Ishikawa (cell line): ENCODE results near the gene COQ5.

ENCODE experiments used
- CEBPB ChIP-seq: IDR thresholded peaks from 2 replicates; pipeline ENCODE4 v1.6.1; 2012
- CREB1 ChIP-seq: IDR thresholded peaks from 2 replicates; pipeline ENCODE4 v1.6.1; 2012; ENCODE audit warnings: low read depth
- EGR1 ChIP-seq: IDR thresholded peaks from 2 replicates; pipeline ENCODE4 v1.6.1; 2012
- EP300 ChIP-seq: IDR thresholded peaks from 2 replicates; pipeline ENCODE4 v1.6.1; 2012; ENCODE audit warnings: borderline replicate concordance
- FOXM1 ChIP-seq: IDR thresholded peaks from 2 replicates; pipeline ENCODE4 v1.6.1; 2012; ENCODE audit warnings: low read depth, borderline replicate concordance
- NFIC ChIP-seq: IDR thresholded peaks from 2 replicates; pipeline ENCODE4 v1.6.1; 2012
- RAD21 ChIP-seq: IDR thresholded peaks from 2 replicates; pipeline ENCODE4 v1.6.1; 2012; ENCODE audit warnings: low read depth
- REST ChIP-seq: IDR thresholded peaks from 2 replicates; pipeline ENCODE4 v1.6.1; 2012; ENCODE audit warnings: low read depth, mild to moderate bottlenecking
- TAF1 ChIP-seq: IDR thresholded peaks from 2 replicates; pipeline ENCODE4 v1.6.1; 2012; ENCODE audit warnings: low read depth, mild to moderate bottlenecking
- TCF12 ChIP-seq: IDR thresholded peaks from 2 replicates; pipeline ENCODE4 v1.6.1; 2012; ENCODE audit warnings: low read depth
- TEAD4 ChIP-seq: IDR thresholded peaks from 2 replicates; pipeline ENCODE4 v1.6.1; 2012
- USF1 ChIP-seq: IDR thresholded peaks from 2 replicates; pipeline ENCODE4 v1.6.1; 2012
- YY1 ChIP-seq: IDR thresholded peaks from 2 replicates; pipeline ENCODE4 v1.6.1; 2012; ENCODE audit warnings: low read depth
- ZBTB7A ChIP-seq: IDR thresholded peaks from 2 replicates; pipeline ENCODE4 v1.6.1; 2012; ENCODE audit warnings: low read depth
- TF ChIP-seq, protein P1 (sequence below): IDR thresholded peaks from 2 replicates; pipeline ENCODE4 v1.6.1; 2012

The COQ5 gene

DNA sequence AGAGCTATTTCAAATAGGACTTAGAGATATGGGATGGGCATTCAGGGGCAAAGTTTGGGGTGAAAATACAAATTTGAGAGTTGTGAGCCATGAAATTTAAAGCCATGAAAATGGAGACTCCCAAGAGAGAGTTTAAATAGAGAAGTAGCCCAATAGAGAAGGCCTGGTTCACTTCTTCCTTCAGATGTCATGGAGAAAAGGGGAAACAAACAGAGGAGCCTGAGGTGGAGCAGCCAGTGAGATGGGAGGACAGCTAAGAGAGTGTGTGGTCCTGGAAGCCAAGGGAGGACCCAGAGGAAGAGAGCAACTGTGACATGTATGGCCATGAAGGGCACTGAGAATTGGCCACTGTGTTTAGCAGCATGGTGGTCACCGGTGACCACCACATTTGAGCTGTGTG, 45.3 kb downstream of the COQ5 start:
- no peak for TF ChIP-seq TAF1
- TF ChIP-seq ZBTB7A: no peak
- no peak for TF ChIP-seq REST
- TF ChIP-seq EP300: no peak
- no peak for TF ChIP-seq TEAD4
- no peak for TF ChIP-seq NFIC
- TF ChIP-seq, protein P1, sequence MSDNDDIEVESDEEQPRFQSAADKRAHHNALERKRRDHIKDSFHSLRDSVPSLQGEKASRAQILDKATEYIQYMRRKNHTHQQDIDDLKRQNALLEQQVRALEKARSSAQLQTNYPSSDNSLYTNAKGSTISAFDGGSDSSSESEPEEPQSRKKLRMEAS: no peak
- TF ChIP-seq FOXM1: no peak
- no peak for TF ChIP-seq CREB1
- TF ChIP-seq USF1: no peak
- TF ChIP-seq YY1: no peak
- no peak for TF ChIP-seq EGR1
- TF ChIP-seq TCF12: no peak
- no peak for TF ChIP-seq CEBPB
- TF ChIP-seq RAD21: no peak

DNA sequence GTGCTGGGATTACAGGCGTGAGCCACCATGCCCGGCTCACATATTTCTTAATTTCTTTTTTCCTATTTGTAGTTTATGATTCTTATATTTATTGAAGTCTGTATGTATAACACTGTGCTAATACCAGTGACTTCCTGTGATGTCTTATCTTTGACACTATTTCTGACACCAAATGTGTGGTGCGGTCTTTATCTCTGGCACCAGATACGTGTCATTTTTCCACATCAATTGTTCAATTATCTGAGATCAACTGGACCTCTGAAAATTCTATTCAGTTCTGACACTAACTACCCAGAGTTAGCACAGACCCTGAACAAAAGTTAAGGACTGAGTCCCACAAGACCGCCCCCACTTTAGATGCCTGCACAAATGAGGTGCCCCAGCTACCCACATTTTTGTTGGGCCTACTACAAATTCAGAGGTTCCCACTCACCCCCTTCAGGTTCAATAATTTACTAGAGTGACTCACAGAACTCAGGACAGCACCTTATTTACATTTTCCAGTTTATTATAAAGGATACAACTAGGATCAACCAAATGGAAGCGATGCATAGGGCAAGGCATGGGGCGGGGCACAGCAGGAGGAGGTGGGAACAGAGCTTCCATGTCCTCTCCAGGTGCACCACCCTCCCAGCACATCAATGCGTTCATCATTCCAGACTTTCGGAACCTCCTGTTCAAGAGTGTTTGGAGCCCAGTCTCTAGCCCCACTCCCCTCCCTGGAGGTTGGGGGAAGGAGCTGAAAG, 47.8 kb downstream of the COQ5 start:
- TF ChIP-seq RAD21 (no peak), FOXM1 (no peak), EP300 (no peak), TEAD4 (no peak), USF1 (no peak), EGR1 (no peak), CREB1 (no peak), TAF1 (no peak), NFIC (no peak), YY1 (no peak), CEBPB (no peak), ZBTB7A (no peak), REST (no peak), TCF12 (no peak)
- TF ChIP-seq, protein P1: no peak

DNA sequence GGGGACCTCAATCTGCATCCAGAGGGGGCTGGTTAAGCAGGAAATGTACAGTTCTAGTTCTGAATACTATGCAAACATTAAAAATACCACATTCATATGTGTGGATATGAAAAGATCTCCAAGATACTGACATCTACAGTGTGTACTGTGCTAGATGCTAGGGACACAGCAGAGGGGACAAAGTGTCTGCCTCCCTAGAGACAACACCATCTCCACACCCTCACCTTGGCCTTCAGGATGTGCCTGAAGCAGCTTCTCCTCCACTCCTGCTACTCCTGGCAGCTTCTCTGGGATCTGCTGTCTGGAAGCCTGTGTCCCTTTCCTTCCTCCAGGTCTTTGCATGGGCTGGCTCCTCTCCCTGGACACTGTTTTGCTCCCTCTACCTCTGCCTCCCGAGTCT, 48.7 kb downstream of the COQ5 start:
- TF ChIP-seq EGR1: no peak
- no peak for TF ChIP-seq FOXM1
- no peak for TF ChIP-seq EP300
- no peak for TF ChIP-seq YY1
- TF ChIP-seq TAF1: no peak
- no peak for TF ChIP-seq NFIC
- TF ChIP-seq RAD21: no peak
- TF ChIP-seq REST: no peak
- TF ChIP-seq CREB1: no peak
- no peak for TF ChIP-seq CEBPB
- no peak for TF ChIP-seq TCF12

DNA sequence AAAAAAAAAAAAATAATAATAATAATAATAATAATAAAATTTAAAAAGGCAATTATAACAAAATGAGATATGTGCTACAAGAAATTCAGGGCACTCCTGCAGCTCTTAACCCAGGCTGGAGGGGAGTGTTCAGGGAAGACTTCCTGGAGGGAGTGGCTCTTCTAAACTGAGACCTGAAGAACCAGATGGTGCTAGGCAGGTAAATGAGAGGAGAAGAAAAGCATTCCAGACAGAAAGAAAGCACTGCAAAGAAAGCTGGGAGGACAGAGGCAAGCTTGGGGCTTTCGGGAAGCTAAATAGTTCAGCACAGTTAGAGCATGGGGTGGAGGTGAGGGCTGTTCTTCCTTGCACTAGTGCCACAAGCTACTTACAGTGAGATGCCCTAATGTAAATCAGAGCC, 49.5 kb downstream of the COQ5 start:
- TF ChIP-seq NFIC: no peak
- no peak for TF ChIP-seq YY1
- no peak for TF ChIP-seq USF1
- TF ChIP-seq RAD21: no peak
- TF ChIP-seq REST: no peak
- no peak for TF ChIP-seq TEAD4
- no peak for TF ChIP-seq EGR1
- no peak for TF ChIP-seq ZBTB7A
- no peak for TF ChIP-seq TAF1
- no peak for TF ChIP-seq FOXM1
- TF ChIP-seq CEBPB: no peak
- no peak for TF ChIP-seq TCF12
- TF ChIP-seq EP300: no peak
- TF ChIP-seq, protein P1: no peak
- TF ChIP-seq CREB1: no peak
